Neural progenitor cell (in vitro differentiated cells): ENCODE results near the gene AKR1B1. TPM values are rescaled to one million over a fixed set of nuclear protein-coding genes. Genes with fewer than 3 reads are reported as not detected.
"Not testable (repeated sequence)": the region's sequence is repeated elsewhere in the genome, so short reads cannot be mapped to it uniquely, and the experiment has no call there.

Experiments used
- DNase-seq: peaks from one replicate; pipeline ENCODE4 v3.0.0-alpha.2; 2016; ENCODE audit warnings: low spot score
- H2AFZ ChIP-seq: fragments of 200-600 bp; sonication (generic); replicated peaks from 2 replicates; pipeline ENCODE4 v1.6.1; 2016; ENCODE audit warnings: antibody characterized with exemption
- H3F3A ChIP-seq: fragments of 200-600 bp; sonication (generic); 2 replicates; pipeline ENCODE4 v1.6.1; 2016; ENCODE audit warnings: antibody characterized with exemption, low read depth
- H3K27ac ChIP-seq: fragments of 200-600 bp; sonication (generic); 2 replicates; pipeline ENCODE4 v1.5.1; 2016; ENCODE audit warnings: mild to moderate bottlenecking
- H3K27me3 ChIP-seq: fragments of 200-600 bp; sonication (generic); 2 replicates; pipeline ENCODE4 v1.6.1; 2016; ENCODE audit warnings: mild to moderate bottlenecking, moderate library complexity
- H3K36me3 ChIP-seq: fragments of 200-600 bp; sonication (generic); 2 replicates; pipeline ENCODE4 v1.5.1; 2016
- H3K4me1 ChIP-seq: fragments of 200-600 bp; sonication (generic); 2 replicates; pipeline ENCODE4 v1.6.1; 2016; ENCODE audit warnings: mixed run types
- H3K4me2 ChIP-seq: fragments of 200-600 bp; sonication (generic); 2 replicates; pipeline ENCODE4 v1.6.1; 2016
- H3K4me3 ChIP-seq: fragments of 200-600 bp; sonication (generic); 2 replicates; pipeline ENCODE4 v1.5.1; 2016
- H3K79me2 ChIP-seq: fragments of 200-600 bp; sonication (generic); 2 replicates; pipeline ENCODE4 v1.6.1; 2016; ENCODE audit warnings: low read depth
- H3K9ac ChIP-seq: fragments of 200-600 bp; sonication (generic); 2 replicates; pipeline ENCODE4 v1.6.1; 2016
- H3K9me3 ChIP-seq: fragments of 200-600 bp; sonication (generic); 2 replicates; pipeline ENCODE4 v1.5.1; 2016; ENCODE audit warnings: low read depth
- H4K20me1 ChIP-seq: fragments of 200-600 bp; sonication (generic); 2 replicates; pipeline ENCODE4 v1.6.1; 2016; ENCODE audit warnings: low read depth
- H3K27ac Mint-ChIP-seq: 3 replicates; pipeline ENCODE4 v1.8.0; 2021; ENCODE audit warnings: mixed read lengths
- H3K27me3 Mint-ChIP-seq: 2 replicates; pipeline ENCODE4 v1.8.0; 2022; ENCODE audit warnings: low read depth, mild to moderate bottlenecking, inconsistent platforms, moderate library complexity, mixed read lengths; ENCODE audit not compliant: insufficient read depth
- H3K36me3 Mint-ChIP-seq: 3 replicates; pipeline ENCODE4 v1.8.0; 2021; ENCODE audit warnings: mixed read lengths
- H3K4me1 Mint-ChIP-seq: 3 replicates; pipeline ENCODE4 v1.8.0; 2021; ENCODE audit warnings: mixed read lengths
- H3K4me3 Mint-ChIP-seq: 3 replicates; pipeline ENCODE4 v1.8.0; 2021; ENCODE audit warnings: mild to moderate bottlenecking, moderate library complexity, mixed read lengths
- H3K9me3 Mint-ChIP-seq: 3 replicates; pipeline ENCODE4 v1.8.0; 2020; ENCODE audit warnings: mixed read lengths
- EZH2 ChIP-seq: fragments of 200-600 bp; sonication (generic); IDR thresholded peaks from 2 replicates; pipeline ENCODE4 v1.6.1; 2017; ENCODE audit warnings: antibody characterized with exemption, mild to moderate bottlenecking, moderate library complexity
- EZH2phosphoT487 ChIP-seq: fragments of 200-600 bp; sonication (generic); IDR thresholded peaks from 2 replicates; pipeline ENCODE4 v1.6.1; 2017; ENCODE audit warnings: antibody characterized with exemption
- total RNA-seq: library from RNA; depleted of rRNA; stranded (reverse); fragments of >200 nt; gene quantifications from 2 replicates; pipeline ENCODE4 v1.2.3, GENCODE V29; 2015; ENCODE audit warnings: low replicate concordance
- TF ChIP-seq, protein P1 (sequence below): fragments of 200-600 bp; sonication (generic); IDR thresholded peaks from 2 replicates; pipeline ENCODE4 v1.5.1; 2017; ENCODE audit warnings: antibody characterized with exemption, mild to moderate bottlenecking

AKR1B1 gene
- total RNA-seq, 1 donor from 2014 or later = 105 TPM

DNA sequence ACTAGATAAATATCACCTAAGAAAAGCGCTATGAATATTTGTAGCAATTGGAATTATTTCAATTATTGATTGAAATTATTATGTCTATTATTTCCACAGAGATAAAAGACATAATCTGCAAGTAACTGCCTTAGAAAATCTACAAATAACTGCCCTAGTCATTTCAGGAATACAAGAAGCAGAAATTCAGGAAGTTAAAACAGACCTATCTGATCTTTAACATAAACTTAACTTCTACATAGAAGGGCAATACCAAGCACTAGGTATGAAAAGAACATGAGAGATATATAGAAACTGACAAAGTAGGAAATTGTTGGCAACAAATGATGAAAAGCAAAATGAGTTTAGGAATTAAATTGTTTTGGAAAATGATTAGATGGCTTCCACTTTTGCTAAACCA lies 36.6 kb upstream of the AKR1B1 start:
- Mint-ChIP-seq H3K36me3 (no peaks in the 10 kb centered on the region), H3K27me3 (peaks cover 2% of the 10 kb centered on the region), H3K4me3 (no peak overlapping the region), H3K9me3 (no peaks in the 10 kb centered on the region), H3K4me1 (no peaks in the 10 kb centered on the region), H3K27ac (no peak overlapping the region)
- Histone ChIP-seq H2AFZ (no peak overlapping the region), H3K79me2 (no peaks in the 10 kb centered on the region), H3F3A (no peaks in the 10 kb centered on the region), H3K27ac (no peak overlapping the region), H3K4me2 (no peak overlapping the region), H3K36me3 (no peaks in the 10 kb centered on the region), H4K20me1 (no peaks in the 10 kb centered on the region), H3K9ac (no peak overlapping the region), H3K4me1 (no peaks in the 10 kb centered on the region), H3K4me3 (no peak overlapping the region), H3K27me3 (peaks cover 20% of the 10 kb centered on the region), H3K9me3 (no peaks in the 10 kb centered on the region)
- no peak for DNase-seq
- TF ChIP-seq EZH2 (no peak), EZH2phosphoT487 (no peak)
- TF ChIP-seq, protein P1, sequence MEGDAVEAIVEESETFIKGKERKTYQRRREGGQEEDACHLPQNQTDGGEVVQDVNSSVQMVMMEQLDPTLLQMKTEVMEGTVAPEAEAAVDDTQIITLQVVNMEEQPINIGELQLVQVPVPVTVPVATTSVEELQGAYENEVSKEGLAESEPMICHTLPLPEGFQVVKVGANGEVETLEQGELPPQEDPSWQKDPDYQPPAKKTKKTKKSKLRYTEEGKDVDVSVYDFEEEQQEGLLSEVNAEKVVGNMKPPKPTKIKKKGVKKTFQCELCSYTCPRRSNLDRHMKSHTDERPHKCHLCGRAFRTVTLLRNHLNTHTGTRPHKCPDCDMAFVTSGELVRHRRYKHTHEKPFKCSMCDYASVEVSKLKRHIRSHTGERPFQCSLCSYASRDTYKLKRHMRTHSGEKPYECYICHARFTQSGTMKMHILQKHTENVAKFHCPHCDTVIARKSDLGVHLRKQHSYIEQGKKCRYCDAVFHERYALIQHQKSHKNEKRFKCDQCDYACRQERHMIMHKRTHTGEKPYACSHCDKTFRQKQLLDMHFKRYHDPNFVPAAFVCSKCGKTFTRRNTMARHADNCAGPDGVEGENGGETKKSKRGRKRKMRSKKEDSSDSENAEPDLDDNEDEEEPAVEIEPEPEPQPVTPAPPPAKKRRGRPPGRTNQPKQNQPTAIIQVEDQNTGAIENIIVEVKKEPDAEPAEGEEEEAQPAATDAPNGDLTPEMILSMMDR = no peak

DNA sequence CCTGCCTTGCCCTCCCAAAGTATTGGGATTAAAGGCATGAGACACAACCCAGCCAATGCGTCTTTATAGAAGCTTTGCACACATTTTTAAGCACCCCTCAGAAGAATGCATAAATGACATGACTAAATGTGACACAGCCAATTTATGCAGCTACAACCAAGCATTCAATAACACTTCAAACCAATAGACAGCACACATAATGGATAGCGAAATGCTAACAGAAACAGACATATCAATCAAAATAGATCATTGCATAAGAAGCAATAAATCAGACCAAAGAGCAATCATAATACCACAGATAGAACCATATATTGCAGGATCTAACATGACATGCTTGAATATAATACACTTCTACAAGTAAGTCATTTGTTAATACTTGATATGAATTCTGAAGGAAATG lies 34.2 kb upstream of the AKR1B1 start:
- H3K4me3 ChIP-seq = no peak overlapping the region
- H3K79me2 ChIP-seq = no peaks in the 10 kb centered on the region
- Mint-ChIP-seq H3K27ac (no peak overlapping the region), H3K27me3 (no peaks in the 10 kb centered on the region), H3K9me3 (no peaks in the 10 kb centered on the region), H3K4me1 (no peaks in the 10 kb centered on the region), H3K4me3 (no peak overlapping the region), H3K36me3 (no peaks in the 10 kb centered on the region)
- no peak overlapping the region for H3K27ac ChIP-seq
- peaks cover 20% of the 10 kb centered on the region for H3K27me3 ChIP-seq
- no peaks in the 10 kb centered on the region for H3F3A ChIP-seq
- TF ChIP-seq EZH2phosphoT487 = no peak
- TF ChIP-seq, protein P1 = no peak
- H3K4me1 ChIP-seq = no peaks in the 10 kb centered on the region
- no peaks in the 10 kb centered on the region for H4K20me1 ChIP-seq
- no peak for DNase-seq
- no peak overlapping the region for H3K4me2 ChIP-seq
- H3K9ac ChIP-seq = no peak overlapping the region
- no peaks in the 10 kb centered on the region for H3K9me3 ChIP-seq
- no peaks in the 10 kb centered on the region for H3K36me3 ChIP-seq
- H2AFZ ChIP-seq = no peak overlapping the region

DNA sequence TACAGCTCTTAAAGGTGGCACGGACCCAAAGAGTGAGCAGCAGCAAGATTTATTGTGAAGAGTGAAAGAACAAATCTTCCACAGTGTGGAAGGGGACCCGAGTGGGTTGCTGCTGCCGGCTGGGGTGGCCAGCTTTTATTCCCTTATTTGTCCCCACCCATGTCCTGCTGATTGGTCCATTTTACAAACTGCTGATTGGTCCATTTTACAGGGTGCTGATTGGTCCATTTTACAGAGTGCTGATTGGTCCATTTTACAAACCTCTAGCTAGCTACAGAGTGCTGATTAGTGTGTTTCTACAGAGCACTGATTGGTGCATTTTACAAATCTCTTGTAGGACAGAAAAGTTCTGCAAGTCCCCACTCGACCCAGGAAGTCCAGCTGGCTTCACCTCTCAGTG lies 28.8 kb upstream of the AKR1B1 start:
- H3K4me2 ChIP-seq, H3K27ac Mint-ChIP-seq, H3K36me3 Mint-ChIP-seq, H3K27me3 Mint-ChIP-seq, H3K4me3 ChIP-seq, H3K79me2 ChIP-seq, H3F3A ChIP-seq, H4K20me1 ChIP-seq, H3K9me3 Mint-ChIP-seq, H3K4me3 Mint-ChIP-seq, H3K9me3 ChIP-seq, H2AFZ ChIP-seq, H3K36me3 ChIP-seq, H3K4me1 ChIP-seq, H3K9ac ChIP-seq, H3K27ac ChIP-seq, H3K4me1 Mint-ChIP-seq, H3K27me3 ChIP-seq, DNase-seq: not testable (repeated sequence)

DNA sequence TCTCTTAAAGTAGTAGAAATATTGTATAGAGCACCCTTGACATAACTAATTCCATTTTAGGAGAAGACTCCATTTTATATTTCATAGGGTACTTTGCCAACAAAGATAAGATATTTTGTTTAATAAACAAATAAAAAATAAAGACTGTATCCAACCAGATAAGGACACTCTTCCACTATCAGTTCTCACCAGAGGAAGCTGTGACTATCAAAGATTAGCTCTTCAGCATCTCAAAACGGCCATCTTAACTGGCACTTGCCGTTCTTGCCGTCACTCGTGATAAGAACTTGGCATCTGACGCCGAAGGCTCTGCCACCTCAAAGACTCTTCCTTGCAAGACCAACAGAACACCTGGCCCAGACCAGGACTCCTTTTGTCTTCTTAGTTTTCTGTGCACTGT lies 26.3 kb upstream of the AKR1B1 start:
- no peaks in the 10 kb centered on the region for H3K79me2 ChIP-seq
- Mint-ChIP-seq H3K9me3 (peaks cover 6% of the 10 kb centered on the region), H3K27me3 (peaks cover 10% of the 10 kb centered on the region), H3K36me3 (no peaks in the 10 kb centered on the region), H3K4me3 (no peak overlapping the region), H3K4me1 (peaks cover 12% of the 10 kb centered on the region), H3K27ac (no peak overlapping the region)
- no peak overlapping the region for H3K4me3 ChIP-seq
- H3F3A ChIP-seq = no peaks in the 10 kb centered on the region
- no peaks in the 10 kb centered on the region for H3K27me3 ChIP-seq
- H3K27ac ChIP-seq = no peak overlapping the region
- TF ChIP-seq, protein P1 = no peak
- TF ChIP-seq EZH2 (no peak), EZH2phosphoT487 (no peak)
- DNase-seq = no peak
- no peaks in the 10 kb centered on the region for H3K9me3 ChIP-seq
- no peaks in the 10 kb centered on the region for H3K36me3 ChIP-seq
- H4K20me1 ChIP-seq = no peaks in the 10 kb centered on the region
- H3K4me2 ChIP-seq = no peak overlapping the region
- no peak overlapping the region for H2AFZ ChIP-seq
- no peaks in the 10 kb centered on the region for H3K4me1 ChIP-seq
- no peak overlapping the region for H3K9ac ChIP-seq
